K562 (cell line): Measurements from ENCODE around the gene GTF2A1. TPM values are rescaled to one million over a fixed set of nuclear protein-coding genes. Genes with fewer than 3 reads are reported as not detected.

Experiments used
- CHD7 ChIP-seq: fragments of 200-600 bp; sonication (generic); IDR thresholded peaks from one replicate; pipeline ENCODE4 v1.6.1; 2012; ENCODE audit warnings: mild to moderate bottlenecking, low read depth, low read length, inconsistent platforms
- CUX1 ChIP-seq: fragments of 200-800 bp; sonication (Bioruptor generic); IDR thresholded peaks from 2 replicates; pipeline ENCODE4 v1.6.1; 2016; ENCODE audit warnings: missing genetic modification characterization, missing compliant biosample characterization
- FOXK1 ChIP-seq: sonication (generic); formaldehyde crosslinking; IDR thresholded peaks from 2 replicates; pipeline ENCODE4 v1.8.0; 2022; ENCODE audit warnings: missing genetic modification reagents, mild to moderate bottlenecking, borderline replicate concordance
- IFI16 ChIP-seq: fragments of 250-450 bp; sonication (Bioruptor Pico); IDR thresholded peaks from 2 replicates; pipeline ENCODE4 v2.1.2; 2022; ENCODE audit warnings: mild to moderate bottlenecking, inconsistent platforms
- KLF6 ChIP-seq: fragments of 250-450 bp; sonication (Bioruptor Pico); IDR thresholded peaks from 2 replicates; pipeline ENCODE4 v1.4.0; 2020; ENCODE audit warnings: mild to moderate bottlenecking, moderate library complexity, borderline replicate concordance
- PHTF2 ChIP-seq: fragments of 250-450 bp; sonication (Bioruptor Pico); IDR thresholded peaks from 2 replicates; pipeline ENCODE4 v1.5.0; 2021; ENCODE audit warnings: mild to moderate bottlenecking
- POLR2B ChIP-seq: fragments of 450-650 bp; IDR thresholded peaks from 2 replicates; pipeline ENCODE4 v1.6.1; 2018; ENCODE audit warnings: low read depth; ENCODE audit not compliant: partially characterized antibody
- RAD21 ChIP-seq, 2 experiments: fragments of 250-450 bp in 1 of 2; fragments of 450-650 bp in 1 of 2; sonication (Bioruptor Pico) in 1 of 2; formaldehyde crosslinking in 1 of 2; IDR thresholded peaks in 1 of 2; conservative IDR thresholded peaks in 1 of 2; 2 replicates each; pipeline versions ENCODE4 v1.4.0 to v1.8.0; 2020 to 2022; ENCODE audit warnings: mild to moderate bottlenecking in 2 of 2, moderate library complexity in 1 of 2
- RBM22 ChIP-seq: fragments of 200-400 bp; formaldehyde crosslinking; IDR thresholded peaks from 2 replicates; pipeline ENCODE4 v1.6.1; 2018; ENCODE audit warnings: low read length, low read depth; ENCODE audit not compliant: poor library complexity, severe bottlenecking
- TCFL5 ChIP-seq: fragments of 250-450 bp; sonication (Bioruptor Pico); conservative IDR thresholded peaks from 2 replicates; pipeline ENCODE4 v1.6.1; 2021; ENCODE audit warnings: mild to moderate bottlenecking, moderate library complexity, matching md5 sums
- polyA plus RNA-seq, 8 experiments: library from polyadenylated mRNA; depleted of rRNA in 4 of 8; stranded (reverse) in 5 of 8; unstranded in 3 of 8; fragments of >200 nt; fragmentation: Nextera tagmentation in 2 of 8; fragmentation: Illumina TruSeq in 1 of 8; extraction: Ambion mirVana in 2 of 8; extraction: Trizol in 1 of 8; gene quantifications; 2 replicates each; pipeline versions ENCODE4 v1.2.1 to v1.2.3, GENCODE V29; 2011 to 2014; ENCODE audit warnings: inconsistent platforms in 1 of 8, missing spikeins in 1 of 8
- total RNA-seq, 7 experiments: library from RNA; depleted of rRNA in 6 of 7; stranded (reverse); fragments of >200 nt in 6 of 7; fragmentation: Illumina TruSeq in 2 of 7; extraction: Trizol in 2 of 7; gene quantifications; 2 replicates each; pipeline versions ENCODE4 v1.2.1 to v1.2.3, GENCODE V29; 2011 to 2021; ENCODE audit warnings: low replicate concordance in 1 of 7
- TF ChIP-seq, protein P1 (sequence below): sonication (generic); formaldehyde crosslinking; IDR thresholded peaks from 2 replicates; pipeline ENCODE4 v1.9.0; 2022; ENCODE audit warnings: mild to moderate bottlenecking, missing genetic modification reagents

Gene GTF2A1
- total and polyA plus RNA-seq, 9 of the 15 experiments (the other 6 are each of a cell fraction or from before 2014, with no cell fraction given) = 3.4 to 22.8 (median 14.7) TPM

DNA sequence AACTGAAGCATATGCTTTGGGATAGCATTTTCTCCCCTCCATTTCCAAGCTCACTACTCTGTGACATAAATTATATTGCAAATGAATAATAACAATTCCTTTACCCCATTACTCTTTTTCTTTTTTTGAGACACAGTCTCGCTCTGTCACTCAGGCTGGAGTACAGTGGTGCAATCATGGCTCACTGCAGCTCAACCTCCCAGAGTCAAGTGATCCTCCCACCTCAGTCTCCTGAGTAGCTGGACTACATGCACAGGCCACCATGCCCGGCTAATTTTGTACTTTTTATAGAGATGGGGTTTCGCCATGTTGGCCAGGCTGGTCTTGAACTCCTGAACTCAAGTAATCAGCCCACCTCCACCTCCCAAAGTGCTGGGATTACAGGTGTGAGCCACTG is 49.2 kb upstream of the GTF2A1 start (continued):
- TF ChIP-seq KLF6 (CRISPR knock-in tag) (no peak), IFI16 (CRISPR knock-in tag) (no peak), POLR2B (no peak), CUX1 (CRISPR knock-in tag) (no peak), RAD21 (CRISPR knock-in tag; conservative IDR thresholded peaks at IDR 0.05 in 1 of 2, IDR thresholded peaks at IDR 0.05 in 1 of 2) (no peak), PHTF2 (CRISPR knock-in tag) (no peak), TCFL5 (no peak), CHD7 (no peak), FOXK1 (no peak), RBM22 (no peak)
- TF ChIP-seq, protein P1, sequence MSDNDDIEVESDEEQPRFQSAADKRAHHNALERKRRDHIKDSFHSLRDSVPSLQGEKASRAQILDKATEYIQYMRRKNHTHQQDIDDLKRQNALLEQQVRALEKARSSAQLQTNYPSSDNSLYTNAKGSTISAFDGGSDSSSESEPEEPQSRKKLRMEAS (CRISPR knock-in tag) = no peak
